ENCODE measurements around the gene SRGAP1.
"Not testable (repeated sequence)": the region's sequence is repeated elsewhere in the genome, so short reads cannot be mapped to it uniquely, and the experiment has no call there.

Gene SRGAP1

DNA sequence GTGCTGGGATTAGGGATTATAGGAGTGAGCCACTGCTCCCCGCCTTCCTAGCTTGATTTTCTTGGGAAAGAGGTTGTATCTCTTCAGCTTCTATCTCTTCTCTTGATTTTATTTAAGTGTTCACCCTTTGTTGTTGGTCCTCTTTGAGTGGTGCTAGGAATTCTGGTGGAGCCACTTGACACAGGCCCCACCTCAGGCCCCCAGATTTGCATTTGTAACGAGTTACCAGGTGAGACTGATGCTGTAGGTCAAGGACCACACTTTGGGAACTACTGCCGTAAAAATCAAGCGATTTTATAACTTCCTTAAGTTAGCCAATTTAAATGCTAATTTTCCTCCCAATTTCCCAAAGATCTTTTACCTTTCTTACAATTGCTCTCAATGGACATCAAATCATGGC, 26.3 kb downstream of the SRGAP1 start:
- DNase-seq = no peak

DNA sequence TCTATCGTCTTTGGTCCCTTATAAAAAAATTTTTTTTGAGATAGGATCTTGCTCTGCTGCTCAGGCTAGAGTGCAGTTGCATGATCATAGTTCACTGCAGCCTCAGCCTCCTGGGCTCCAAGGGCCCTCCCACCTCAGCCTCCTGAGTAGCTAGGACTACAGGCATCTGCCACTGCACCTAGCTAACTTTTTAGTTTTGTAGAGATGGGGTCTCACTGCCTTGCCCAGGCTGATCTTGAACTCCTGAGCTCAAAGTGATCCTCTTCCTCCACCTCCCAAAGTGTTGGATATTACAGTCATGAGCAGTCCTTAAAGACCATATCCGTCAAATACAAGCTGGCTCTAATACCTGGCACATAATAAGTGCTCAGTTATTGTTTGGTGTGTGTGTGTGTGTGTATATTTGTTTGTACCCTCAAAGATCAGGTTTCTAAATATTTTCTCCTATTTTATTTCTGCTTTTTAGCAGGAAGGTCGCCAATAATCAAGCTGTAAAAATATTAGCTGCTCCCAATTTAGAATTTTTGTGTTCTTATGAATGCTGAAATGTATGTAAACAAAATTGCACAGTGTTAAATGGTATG, 30.5 kb downstream of the SRGAP1 start:
- DNase-seq = no peak

DNA sequence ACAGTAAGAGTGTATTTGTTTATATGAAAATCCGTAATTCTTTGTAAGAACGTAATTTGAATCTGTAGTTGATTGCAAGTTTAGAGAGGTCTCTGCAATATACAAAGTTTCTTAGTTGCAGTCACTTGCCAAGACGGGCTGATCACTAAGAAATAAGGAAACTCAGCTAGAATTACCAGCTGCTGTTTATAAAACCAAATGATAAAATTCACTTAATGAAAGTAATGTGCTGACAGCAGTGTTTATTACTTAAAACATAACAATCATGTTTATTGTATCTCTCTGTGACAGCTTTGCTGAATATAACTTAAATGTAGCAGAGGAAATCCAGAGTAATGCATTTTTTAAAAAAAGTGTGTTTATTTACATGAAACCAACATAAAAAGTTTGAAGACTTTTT, 31.2 kb downstream of the SRGAP1 start:
- DNase-seq = no peak

DNA sequence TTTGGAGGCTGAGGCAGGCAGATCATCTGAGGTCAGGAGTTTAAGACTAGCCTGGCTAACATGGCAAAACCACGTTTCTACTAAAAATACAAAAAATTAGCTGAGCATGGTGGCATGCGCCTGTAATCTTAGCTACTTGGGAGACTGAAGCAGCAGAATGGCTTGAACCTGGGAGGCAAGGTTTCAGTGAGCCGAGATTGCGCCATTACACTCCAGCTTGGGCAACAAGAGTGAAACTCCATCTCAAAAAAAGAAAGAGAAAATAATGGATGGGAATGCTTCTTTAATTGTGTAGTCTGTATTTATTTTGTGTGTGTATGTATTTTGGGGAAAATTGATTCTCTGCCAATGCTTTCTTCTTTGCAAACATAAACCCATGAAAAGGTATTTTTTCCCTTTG, 32.5 kb downstream of the SRGAP1 start:
- no peak for DNase-seq

DNA sequence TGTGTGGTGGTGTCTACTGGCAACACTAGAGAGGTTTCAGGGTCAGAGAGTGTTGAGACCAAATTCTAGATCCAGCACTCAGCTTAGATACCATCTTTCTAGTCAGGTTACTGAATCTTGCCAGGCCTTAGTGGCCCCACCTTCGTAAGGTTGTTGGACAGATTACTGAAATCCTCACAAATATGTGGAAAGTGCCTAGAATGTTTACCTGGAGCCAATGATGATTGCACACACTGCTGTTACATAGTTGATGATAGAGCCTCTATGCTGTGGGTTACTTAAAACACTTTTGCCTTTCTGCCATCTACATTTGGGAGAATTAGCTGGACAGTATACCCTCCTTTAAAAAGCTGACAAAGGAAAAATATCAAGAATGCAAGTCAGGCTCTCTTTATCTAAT, 33.2 kb downstream of the SRGAP1 start:
- DNase-seq = no peak

DNA sequence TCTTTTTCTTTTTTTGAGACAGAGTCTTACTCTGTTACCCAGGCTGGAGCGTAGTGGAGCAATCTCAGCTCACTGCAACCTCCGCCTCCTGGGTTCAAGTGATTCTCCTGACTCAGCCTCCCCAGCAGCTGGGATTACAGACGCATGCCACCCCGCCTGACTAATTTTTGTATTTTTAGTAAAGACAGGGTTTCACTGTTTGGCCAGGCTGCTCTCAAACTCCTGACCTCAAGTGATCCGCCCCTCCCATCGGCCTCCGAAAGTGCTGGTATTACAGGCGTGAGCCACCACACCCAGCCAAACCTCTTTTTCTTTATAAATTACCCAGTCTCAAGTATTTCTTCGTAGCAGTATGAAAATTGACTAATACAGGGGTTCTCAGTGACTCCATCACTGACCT, 35.7 kb downstream of the SRGAP1 start:
- DNase-seq = not testable (repeated sequence)

DNA sequence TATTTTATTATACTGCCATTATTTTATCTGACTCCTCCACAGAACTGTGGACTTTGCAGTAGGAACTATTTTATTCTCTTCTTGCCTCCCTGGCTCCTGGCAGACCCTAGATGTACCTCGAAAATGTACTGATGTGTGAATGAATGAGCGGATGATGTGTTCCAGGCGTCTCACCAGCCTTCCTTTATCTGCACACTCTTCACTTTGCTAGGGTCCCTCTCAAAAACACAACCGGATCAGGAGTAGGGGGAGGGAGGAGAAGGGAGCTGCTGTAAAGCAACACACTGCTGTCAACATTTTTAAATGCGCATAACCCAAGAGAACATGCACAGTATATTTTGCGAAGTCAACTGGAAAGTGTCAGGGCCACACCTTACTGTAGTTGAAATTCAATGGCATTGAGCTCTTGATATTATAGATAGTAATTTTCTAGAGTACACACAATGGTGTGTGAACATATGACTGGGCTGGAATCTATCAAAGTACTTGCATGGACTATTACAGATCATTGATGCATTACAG, 36.3 kb downstream of the SRGAP1 start:
- DNase-seq = no peak

DNA sequence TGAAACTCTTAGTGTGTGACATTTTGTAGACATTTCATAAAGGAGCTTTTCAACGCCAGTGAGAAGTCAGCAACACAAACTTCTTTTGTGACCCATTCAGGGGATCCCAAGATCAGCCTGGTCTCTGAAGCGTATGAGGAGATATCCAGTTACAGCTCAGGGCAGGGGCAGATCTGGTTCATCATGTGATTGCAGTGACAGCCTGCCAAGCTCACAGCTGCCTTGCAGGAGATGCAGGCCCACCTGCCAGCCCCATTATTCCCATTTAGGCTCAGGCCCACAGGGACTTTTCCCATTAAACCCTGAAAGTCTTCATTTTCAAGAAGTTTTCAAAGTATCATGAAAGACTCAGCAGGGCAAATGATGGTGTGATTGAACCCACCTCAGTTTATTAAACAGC, 38.3 kb downstream of the SRGAP1 start:
- no peak for DNase-seq

DNA sequence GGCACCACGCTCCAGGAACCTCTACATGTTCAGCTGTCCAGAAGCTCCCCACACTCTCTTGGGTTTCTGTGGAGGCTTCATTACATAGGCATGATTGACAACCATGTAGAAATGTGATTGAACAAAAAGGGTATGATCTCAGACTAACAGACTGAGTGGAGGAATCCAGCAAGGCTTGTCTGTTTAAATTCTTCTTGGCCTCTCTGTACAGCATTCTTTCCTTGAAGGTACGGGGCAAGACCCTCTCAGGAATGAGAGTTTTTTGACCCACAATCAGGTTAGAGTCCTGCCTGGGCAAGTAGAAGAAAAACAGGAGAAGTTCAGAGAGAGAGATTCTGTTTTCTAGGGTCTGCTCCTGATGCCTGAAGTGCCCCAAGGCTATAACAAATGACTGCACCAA, 40.9 kb downstream of the SRGAP1 start:
- no peak for DNase-seq

DNA sequence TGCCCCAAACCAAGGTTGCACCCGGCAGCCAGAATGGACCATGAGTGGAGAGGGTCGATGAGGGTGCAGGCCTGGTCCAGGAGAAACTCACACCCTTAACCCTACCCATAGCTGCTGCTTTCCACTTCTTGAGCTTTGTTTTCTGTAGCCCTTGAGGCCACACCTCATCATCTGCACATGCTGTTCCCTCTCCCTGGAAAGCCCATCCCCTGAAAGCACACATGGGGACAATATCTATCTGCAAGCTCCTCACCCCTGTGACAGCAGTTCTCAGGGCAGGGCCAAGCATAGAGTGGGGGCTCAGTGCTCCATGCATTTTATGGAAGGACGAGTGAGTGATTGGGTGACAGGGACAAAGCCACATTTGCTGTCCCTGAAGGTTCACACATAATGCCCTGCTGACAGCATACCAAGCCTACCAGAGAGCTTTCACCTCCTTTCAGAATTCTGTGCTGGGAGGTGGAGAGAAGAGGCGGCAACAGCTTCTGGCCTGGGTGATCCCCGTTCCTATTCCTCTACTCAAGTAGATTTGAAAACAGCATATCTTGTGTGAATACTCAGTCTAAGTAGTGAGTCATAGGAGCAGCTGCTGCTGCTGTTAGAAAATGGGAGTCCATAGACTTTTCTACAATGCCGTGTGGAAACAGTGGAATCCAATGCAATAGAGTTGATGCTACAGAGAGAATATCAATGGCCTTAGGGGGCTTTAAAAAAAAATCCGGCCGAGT, 44.6 kb downstream of the SRGAP1 start:
- no peak for DNase-seq

DNA sequence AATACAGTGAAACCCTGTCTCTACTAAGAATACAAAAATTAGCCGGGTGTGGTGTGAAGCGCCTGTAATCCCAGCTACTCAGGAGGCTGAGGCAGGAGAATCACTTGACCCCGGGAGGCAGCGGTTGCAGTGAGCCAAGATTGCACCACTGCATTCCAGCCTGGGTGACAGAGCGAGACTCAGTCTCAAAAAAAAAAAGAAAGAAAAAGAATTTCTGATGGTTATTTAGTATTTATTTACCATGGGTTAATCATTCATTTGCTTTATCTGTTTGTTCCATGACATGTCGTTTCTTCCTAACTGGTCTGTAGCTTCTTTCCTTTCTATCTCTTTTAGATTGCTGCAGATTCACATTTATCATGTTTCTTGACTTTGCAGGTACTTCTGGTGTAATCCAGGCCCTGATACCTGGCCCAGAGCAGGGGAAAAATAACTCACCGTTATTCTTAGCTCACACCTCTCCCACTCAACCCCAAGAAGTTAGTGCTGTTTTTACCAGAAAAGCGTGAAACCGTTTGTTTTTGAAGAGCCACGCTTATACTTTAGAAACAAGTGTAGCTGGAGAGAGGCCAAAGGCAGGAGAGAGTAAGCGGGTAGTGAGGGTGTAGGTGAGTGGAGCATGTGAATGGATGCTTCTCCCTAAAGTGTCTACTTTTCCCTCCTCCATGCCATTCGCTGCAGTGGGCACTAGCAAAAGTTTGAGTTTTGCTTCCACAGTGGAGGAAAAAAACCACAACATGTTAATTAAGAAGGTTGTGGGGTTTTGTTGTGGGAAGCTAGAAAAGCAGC, 45.4 kb downstream of the SRGAP1 start:
- DNase-seq = no peak

DNA sequence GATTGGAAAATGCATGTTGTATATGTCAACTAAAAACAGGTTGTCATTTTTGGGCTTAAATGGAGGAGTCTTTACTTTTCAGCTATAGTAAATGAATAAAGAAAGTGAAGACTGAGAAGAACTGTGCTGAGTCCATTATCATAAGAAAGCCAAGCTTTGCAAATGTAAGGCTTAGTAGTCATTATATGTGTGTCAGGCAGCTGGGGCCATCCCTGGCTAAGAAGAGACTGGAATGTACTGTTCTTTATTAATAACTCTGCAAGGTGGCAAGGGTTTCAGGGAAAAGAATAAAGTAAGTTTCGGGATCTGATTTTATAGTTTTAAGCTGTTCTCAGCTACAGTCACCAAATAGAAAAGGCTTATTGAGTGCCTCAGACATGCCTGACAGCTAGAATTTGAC, 48.7 kb downstream of the SRGAP1 start:
- DNase-seq = no peak

DNA sequence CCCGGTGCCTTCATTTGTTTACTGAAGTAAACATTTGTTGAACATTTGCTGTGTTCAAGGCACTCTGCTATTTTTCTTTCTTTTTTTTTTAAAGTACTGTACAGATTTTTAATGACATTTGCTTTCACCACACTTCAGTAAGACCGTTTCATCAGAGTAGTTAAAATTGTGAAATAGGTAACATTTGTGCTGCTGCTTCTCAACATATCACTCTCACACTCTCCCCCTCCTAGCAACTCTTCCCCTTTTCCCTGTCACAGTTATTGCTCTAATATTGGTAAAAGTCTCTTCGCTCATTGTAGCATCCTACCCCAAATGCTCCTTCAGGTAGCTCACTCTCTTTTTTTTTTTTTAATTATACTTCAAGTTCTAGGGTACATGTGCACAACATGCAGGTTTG, 49.6 kb downstream of the SRGAP1 start:
- DNase-seq = peak; percentile 55

DNA sequence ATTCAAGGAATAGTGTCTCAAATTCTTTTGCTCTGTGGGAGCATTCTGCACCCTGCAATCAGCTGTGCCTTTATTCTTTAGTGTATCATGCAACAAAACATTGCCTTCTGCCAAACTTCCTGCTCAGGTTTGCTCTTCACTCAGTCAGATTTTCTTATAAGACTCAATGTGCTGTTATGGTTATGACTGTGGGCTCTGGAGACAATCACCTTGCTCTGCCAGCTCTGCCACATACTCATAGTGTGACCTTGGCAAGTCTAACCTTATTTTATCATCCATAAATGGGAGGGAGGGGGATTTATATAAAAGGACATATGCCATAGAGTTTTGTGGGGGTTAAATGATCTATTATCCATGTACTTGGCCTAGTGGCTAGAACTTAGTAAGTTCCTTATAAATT, 51.3 kb downstream of the SRGAP1 start:
- no peak for DNase-seq

DNA sequence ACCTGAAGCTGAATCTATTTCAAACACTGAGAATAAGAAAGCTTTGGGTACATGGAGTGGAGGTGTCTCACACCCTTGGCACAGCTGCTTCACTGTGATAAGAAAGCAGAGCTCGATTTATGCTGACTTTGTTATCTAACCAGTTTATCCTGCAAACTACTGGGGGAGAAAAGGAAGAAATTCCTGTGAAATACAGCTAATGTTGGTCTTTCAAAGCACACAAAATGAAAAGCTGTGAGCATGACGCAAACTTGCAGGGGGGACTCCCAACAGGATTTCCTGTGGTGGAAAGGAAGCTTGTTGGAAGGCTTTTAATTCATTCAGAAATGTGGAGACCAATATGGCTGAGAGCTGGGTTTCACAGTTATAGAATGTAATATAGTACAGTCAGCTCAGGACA, 53.4 kb downstream of the SRGAP1 start:
- DNase-seq = peak; percentile 64

DNA sequence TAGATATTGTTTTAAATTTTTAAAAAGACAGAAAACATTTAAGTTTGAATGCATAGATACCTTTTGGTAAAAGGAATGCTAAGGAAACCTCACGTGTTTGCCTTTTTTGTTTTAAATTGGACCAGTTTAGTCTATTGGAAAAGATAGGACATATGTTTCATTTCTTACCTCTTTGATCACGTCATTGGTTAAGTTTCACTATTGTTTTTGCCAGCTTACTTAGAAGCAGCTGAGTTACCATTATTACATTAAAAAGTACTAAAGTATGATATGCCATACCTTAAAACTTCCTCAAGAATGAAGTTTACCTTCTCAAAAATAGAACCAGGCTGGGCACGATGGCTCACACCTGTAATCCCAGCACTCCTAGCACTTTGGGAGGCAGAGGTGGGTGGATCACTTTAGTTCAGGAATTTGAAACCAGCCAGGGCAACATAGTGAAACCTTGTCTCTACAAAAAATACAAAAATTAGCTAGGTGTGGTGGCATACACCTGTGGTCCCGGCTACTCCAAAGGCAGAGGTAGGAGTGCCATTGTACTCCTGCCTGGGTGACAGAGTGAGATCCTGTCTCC, 54.4 kb downstream of the SRGAP1 start:
- no peak for DNase-seq

DNA sequence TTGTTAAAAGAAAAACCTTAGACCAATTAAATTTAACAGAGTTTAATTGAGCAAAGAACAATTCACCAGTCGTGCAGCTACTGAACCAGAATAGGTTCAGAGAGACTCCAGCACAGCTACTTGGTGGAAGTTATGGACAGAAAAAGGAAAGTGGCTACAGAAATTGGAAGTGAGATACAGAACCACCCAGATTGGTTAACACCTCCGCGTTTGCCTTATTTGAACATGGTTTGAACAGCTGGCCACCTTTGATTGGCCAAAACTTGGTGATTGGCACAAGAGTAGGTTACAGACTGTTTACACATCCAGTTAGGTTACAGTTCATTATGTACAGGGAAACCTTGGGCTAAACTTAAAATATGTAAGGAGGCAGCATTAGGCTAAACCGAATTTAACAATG, 54.9 kb downstream of the SRGAP1 start:
- no peak for DNase-seq

DNA sequence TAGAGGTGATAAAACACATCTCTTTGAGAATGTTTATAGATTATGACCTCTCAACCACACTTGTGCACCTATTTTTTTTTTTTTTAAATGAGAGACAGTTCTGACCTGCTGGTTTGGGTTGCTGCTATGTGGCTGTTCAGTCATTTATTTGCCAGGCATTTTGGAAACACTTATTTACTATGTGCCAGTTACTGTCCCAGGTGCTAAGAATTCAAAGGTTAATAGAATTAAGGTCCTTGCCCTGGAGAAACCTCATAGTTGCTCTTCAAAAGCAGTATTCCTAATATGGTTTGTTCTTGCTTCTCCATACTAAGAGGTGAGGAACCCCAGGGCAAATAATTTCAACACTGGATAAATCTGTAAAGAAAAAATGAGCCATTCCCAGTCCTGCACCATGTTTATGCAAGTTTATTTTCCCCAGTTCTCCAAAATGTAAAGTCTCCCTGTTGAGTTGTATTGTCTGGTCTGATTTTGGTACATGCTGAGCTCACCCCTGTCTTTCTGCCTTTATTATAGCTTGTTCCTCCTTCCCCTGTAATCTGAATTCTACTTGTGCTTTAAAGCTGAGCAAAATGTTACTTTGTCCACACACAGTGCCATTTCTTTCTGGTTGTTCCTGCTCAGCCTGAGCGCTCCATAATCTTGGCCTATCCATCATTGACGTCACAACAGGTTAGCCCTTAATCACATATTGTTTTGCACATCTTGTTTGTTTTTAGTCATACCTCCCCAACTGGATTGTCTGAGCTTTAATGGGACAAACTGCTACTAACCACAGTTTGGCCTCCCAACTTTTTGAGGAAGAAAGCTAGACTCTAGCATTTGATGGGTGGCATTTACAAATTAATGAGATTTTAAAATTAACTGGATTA, 56.7 kb downstream of the SRGAP1 start:
- no peak for DNase-seq

DNA sequence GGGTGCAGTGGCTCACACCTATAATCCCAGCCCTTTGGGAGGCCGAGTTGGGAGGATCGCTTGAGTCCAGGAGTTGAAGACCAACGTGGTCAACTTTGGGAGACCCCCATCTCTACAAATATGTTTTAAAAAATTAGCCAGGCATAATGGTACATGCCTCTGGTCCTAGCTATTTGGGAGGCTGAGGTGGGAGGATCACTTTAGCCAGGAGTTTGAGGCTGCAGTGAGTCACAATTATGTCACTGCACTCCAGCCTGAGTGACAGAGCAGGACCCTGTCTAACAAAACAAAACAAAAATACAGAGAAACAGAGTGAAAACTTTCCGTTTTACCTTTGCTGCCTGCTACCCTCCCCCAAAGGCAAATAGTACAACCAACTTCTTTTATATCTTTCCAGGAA, 60.2 kb downstream of the SRGAP1 start:
- no peak for DNase-seq

DNA sequence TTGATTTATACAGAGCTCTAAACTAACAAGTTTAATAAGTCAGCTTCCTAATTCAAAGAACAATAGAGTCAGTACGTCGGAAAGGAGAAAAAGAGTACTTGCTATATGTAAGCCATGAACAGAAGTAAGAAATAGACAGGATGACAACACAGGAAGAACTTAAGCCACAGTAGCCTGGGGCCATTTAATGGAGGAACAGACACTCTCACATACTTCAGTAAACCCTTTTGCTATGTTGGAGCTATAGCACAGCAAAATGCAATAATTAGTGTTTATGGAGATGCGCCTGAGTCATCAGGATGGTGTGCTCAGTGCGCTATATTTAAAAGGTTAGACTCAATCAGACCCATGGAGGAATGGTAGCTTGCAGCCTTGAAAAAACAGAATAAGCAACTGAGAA, 61.0 kb downstream of the SRGAP1 start:
- no peak for DNase-seq

DNA sequence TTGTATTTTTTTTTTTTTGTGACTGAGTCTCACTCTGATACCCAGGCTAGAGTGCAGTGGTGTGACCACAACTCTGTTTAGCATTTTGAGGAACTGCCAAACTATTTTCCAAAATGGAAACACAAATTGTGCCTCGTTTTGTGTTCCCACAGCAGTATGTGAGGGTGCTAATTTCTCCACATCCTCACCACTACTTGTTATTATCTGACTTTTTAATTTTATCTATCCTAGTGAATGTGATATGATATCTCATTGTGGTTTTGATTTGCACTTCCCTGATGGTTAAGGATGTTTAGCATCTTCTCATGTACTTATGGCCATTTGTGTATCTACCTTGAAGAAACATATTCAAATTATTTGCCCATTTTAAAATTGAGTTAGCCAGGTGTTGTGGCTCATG, 62.4 kb downstream of the SRGAP1 start:
- no peak for DNase-seq

DNA sequence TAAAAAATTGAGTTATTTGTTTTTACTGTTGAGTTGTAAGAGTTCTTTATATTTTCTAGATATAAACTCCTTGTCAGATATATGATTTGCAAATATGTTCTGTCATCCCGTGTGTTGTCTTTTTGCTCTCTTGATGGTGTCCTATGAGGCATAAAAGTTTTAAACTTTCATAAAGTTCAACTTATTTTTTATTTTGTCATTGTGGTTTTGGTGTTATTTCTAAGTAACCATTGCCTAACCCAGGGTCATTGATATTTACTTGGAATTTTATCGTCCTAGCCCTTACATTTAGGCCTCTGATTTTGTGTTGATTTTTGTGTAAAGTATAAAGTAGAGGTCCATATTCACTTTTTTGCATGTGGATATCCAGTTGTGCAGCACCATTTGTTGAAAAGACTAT, 63.1 kb downstream of the SRGAP1 start:
- DNase-seq = no peak

DNA sequence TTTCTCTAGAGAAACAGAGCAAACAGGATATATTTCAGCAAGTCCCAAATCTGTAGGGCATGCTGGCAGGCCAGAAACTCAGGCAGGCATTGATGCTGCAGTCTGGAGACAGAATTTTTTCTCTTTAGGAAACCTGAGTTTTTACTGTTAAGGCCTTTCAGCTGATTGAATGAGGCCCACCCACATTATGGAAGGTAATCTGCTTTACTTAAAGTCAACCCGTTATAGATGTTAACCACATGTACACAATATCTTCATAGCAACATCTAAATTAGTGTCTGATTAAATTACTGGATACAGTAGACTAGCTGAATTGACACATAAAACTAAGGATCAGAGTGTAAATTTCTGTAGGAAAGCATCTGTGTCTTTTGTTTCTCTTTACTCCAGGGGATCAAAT, 65.2 kb downstream of the SRGAP1 start:
- no peak for DNase-seq
